Activated naive CD8-positive, alpha-beta T cell treated with anti-CD3 and anti-CD28 coated beads for 36 hours (primary cell): ENCODE measurements around the gene CHAMP1. TPM values are rescaled to one million over a fixed set of nuclear protein-coding genes. Genes with fewer than 3 reads are reported as not detected.
"Not testable (repeated sequence)": the region's sequence is repeated elsewhere in the genome, so short reads cannot be mapped to it uniquely, and the experiment has no call there.

Experiments
- DNase-seq: peaks from one replicate; pipeline ENCODE4 v3.0.0; 2021
- H3K27ac Mint-ChIP-seq: one replicate; pipeline ENCODE4 v1.8.0; 2022; ENCODE audit warnings: mild to moderate bottlenecking, moderate library complexity, mixed read lengths
- H3K27me3 Mint-ChIP-seq: one replicate; pipeline ENCODE4 v1.8.0; 2022; ENCODE audit warnings: mild to moderate bottlenecking, mixed read lengths
- H3K36me3 Mint-ChIP-seq: one replicate; pipeline ENCODE4 v1.8.0; 2021; ENCODE audit warnings: mild to moderate bottlenecking, mixed read lengths
- H3K4me1 Mint-ChIP-seq: one replicate; pipeline ENCODE4 v1.8.0; 2021; ENCODE audit warnings: mixed read lengths
- H3K4me3 Mint-ChIP-seq: one replicate; pipeline ENCODE4 v1.8.0; 2022; ENCODE audit warnings: mild to moderate bottlenecking, moderate library complexity, mixed read lengths
- H3K9me3 Mint-ChIP-seq: one replicate; pipeline ENCODE4 v1.8.0; 2022; ENCODE audit warnings: mixed read lengths
- total RNA-seq, 2 experiments: library from RNA; stranded (reverse); gene quantifications; one replicate each; pipeline ENCODE4 v1.2.3, GENCODE V29; 2021

Gene CHAMP1
- total RNA-seq, 2 experiments from 2014 or later: 46.2 to 46.6 TPM

GRCh38 chr13:114338959-114339358 is 24.7 kb downstream of the CHAMP1 start:
- H3K4me1 Mint-ChIP-seq: peaks cover 15% of the 10 kb centered on the region
- peaks cover 7% of the 10 kb centered on the region for H3K27me3 Mint-ChIP-seq
- no peaks in the 10 kb centered on the region for H3K36me3 Mint-ChIP-seq
- H3K27ac Mint-ChIP-seq: no peak overlapping the region
- DNase-seq: no peak
- H3K9me3 Mint-ChIP-seq: no peaks in the 10 kb centered on the region
- H3K4me3 Mint-ChIP-seq: no peak overlapping the region

GRCh38 chr13:114339857-114340534 is 25.7 kb downstream of the CHAMP1 start:
- Mint-ChIP-seq H3K4me1 (peaks cover 11% of the 10 kb centered on the region), H3K27me3 (peaks cover 12% of the 10 kb centered on the region), H3K9me3 (no peaks in the 10 kb centered on the region), H3K27ac (peak overlapping the region; percentile 48), H3K36me3 (no peaks in the 10 kb centered on the region), H3K4me3 (no peak overlapping the region)
- peak; percentile 43 for DNase-seq

GRCh38 chr13:114341003-114341777 is 26.9 kb downstream of the CHAMP1 start:
- Mint-ChIP-seq H3K27ac (no peak overlapping the region), H3K27me3 (peaks cover 16% of the 10 kb centered on the region), H3K36me3 (no peaks in the 10 kb centered on the region), H3K9me3 (no peaks in the 10 kb centered on the region), H3K4me3 (no peak overlapping the region), H3K4me1 (peaks cover 11% of the 10 kb centered on the region)
- no peak for DNase-seq

- H3K36me3 Mint-ChIP-seq, H3K27ac Mint-ChIP-seq, H3K4me3 Mint-ChIP-seq, H3K4me1 Mint-ChIP-seq, DNase-seq, H3K9me3 Mint-ChIP-seq: not testable (repeated sequence)
- peaks cover 55% of the 10 kb centered on the region for H3K27me3 Mint-ChIP-seq
Measured at GRCh38 chr13:114347256-114347655, 33.0 kb downstream of the CHAMP1 start.

GRCh38 chr13:114352763-114353162 is 38.5 kb downstream of the CHAMP1 start:
- H3K27ac Mint-ChIP-seq, H3K36me3 Mint-ChIP-seq, H3K4me3 Mint-ChIP-seq, H3K4me1 Mint-ChIP-seq, H3K9me3 Mint-ChIP-seq: not testable (repeated sequence)
- peaks cover 31% of the 10 kb centered on the region for H3K27me3 Mint-ChIP-seq
- DNase-seq: peak; percentile 51

- H3K4me1 Mint-ChIP-seq: not testable (repeated sequence)
Measured at GRCh38 chr13:114353382-114353781, 39.1 kb downstream of the CHAMP1 start.

More at GRCh38 chr13:114353382-114353781, 39.1 kb downstream of the CHAMP1 start:
- not testable (repeated sequence) for H3K4me3 Mint-ChIP-seq, H3K9me3 Mint-ChIP-seq, H3K27ac Mint-ChIP-seq, DNase-seq, H3K36me3 Mint-ChIP-seq
- peaks cover 27% of the 10 kb centered on the region for H3K27me3 Mint-ChIP-seq

Other genes with a start within 250 kb of the CHAMP1 start
- gene RASA3, start 181.9 kb upstream of the CHAMP1 start, total RNA-seq: 10 to 100 TPM; 25.6 to 26.5 TPM
- gene CFAP97D2, start 135.2 kb upstream of the CHAMP1 start, total RNA-seq: not detected
- gene CDC16, start 79.6 kb upstream of the CHAMP1 start, total RNA-seq: 10 to 100 TPM; 72.8 to 73.0 TPM
- 10 to 100 TPM; 42.9 to 45.9 TPM for gene UPF3A, start 32.9 kb upstream of the CHAMP1 start, total RNA-seq